Lung (tissue), 12 donors: ENCODE measurements around the gene TMEM51. TPM values are rescaled to one million over a fixed set of nuclear protein-coding genes. Genes with fewer than 3 reads are reported as not detected.

Source experiments
- ATAC-seq: fragments of 200-7000 bp; cut with Tn5 transposase; one replicate; pipeline ENCODE4 v1.9.1; 2020; ENCODE audit warnings: moderate number of reproducible peaks; ENCODE audit not compliant: insufficient read depth, low FRiP score
- DNase-seq, 3 donors: peaks; one replicate each; pipeline ENCODE4 v3.0.0-alpha.2; 2013 to 2017
- H3K27ac ChIP-seq, 2 donors: one replicate each; pipeline ENCODE4 v1.5.1; 2013; ENCODE audit warnings: mild to moderate bottlenecking in 2 of 2, moderate library complexity in 2 of 2, control low read depth in 1 of 2, inconsistent platforms in 1 of 2, low read depth in 1 of 2, low read length in 1 of 2
- H3K27me3 ChIP-seq, 3 donors: one replicate each; pipeline ENCODE4 v1.5.1; 2013; ENCODE audit warnings: low read length in 2 of 3; ENCODE audit not compliant: control insufficient read depth in 3 of 3, insufficient read depth in 3 of 3
- H3K36me3 ChIP-seq, 4 donors: one replicate each; pipeline ENCODE4 v1.5.1; 2013; ENCODE audit warnings: low read length in 4 of 4, mild to moderate bottlenecking in 1 of 4, moderate library complexity in 1 of 4; ENCODE audit not compliant: control insufficient read depth in 4 of 4, insufficient read depth in 4 of 4
- H3K4me1 ChIP-seq, 5 donors: one replicate each; pipeline ENCODE4 v1.5.1; 2013; ENCODE audit warnings: low read length in 5 of 5, mild to moderate bottlenecking in 2 of 5, moderate library complexity in 1 of 5; ENCODE audit not compliant: control insufficient read depth in 5 of 5, insufficient read depth in 5 of 5
- H3K4me3 ChIP-seq: one replicate; pipeline ENCODE4 v1.5.1; 2013; ENCODE audit warnings: mild to moderate bottlenecking, control low read depth, moderate library complexity
- H3K9ac ChIP-seq, 2 donors: one replicate each; pipeline ENCODE4 v1.5.1; 2013; ENCODE audit warnings: low read length in 2 of 2, control low read depth in 1 of 2; ENCODE audit not compliant: insufficient read depth in 1 of 2
- H3K9me3 ChIP-seq, 4 donors: one replicate each; pipeline ENCODE4 v1.5.1; 2013; ENCODE audit warnings: low read length in 3 of 4, mild to moderate bottlenecking in 1 of 4, moderate library complexity in 1 of 4; ENCODE audit not compliant: control insufficient read depth in 4 of 4, insufficient read depth in 3 of 4
- CTCF ChIP-seq: IDR thresholded peaks from 2 replicates; pipeline ENCODE4 v1.5.1; 2012; ENCODE audit warnings: mild to moderate bottlenecking; ENCODE audit errors: control extremely low read depth, extremely low read depth
- WGBS, 2 donors: extraction: QIAGEN DNeasy Blood & Tissue Kit; methylation state at CpG; one replicate each; pipeline ENCODE4 v1.1.7; 2013; 5-methylcytosine and 5-hydroxymethylcytosine counted together
- polyA plus RNA-seq, 2 donors: library from polyadenylated mRNA; stranded (reverse); fragments of 200-250 nt; gene quantifications; one replicate each; pipeline ENCODE4 v1.2.1, GENCODE V29; 2013
- total RNA-seq, 2 donors: library from RNA; depleted of rRNA in 1 of 2; stranded (reverse); fragments of >200 nt in 1 of 2; gene quantifications; one replicate each; pipeline ENCODE4 v1.2.1, GENCODE V29; 2014 to 2021
- donor health status: control.
- donor health status: control.
- donor health status: Bipolar disorder and iron deficiency.
- donor health status: healthy.
- donor health status: DM: yes; HTN: yes; CAD: no.

Gene TMEM51
- total and polyA plus RNA-seq, 4 donors: 7.7 to 17.8 (median 12.2) TPM

GRCh38 chr1:15186073-15186845 lies 32.7 kb downstream of the TMEM51 start:
- no peak for TF ChIP-seq CTCF
- Histone ChIP-seq H3K4me1 (peaks cover 0 to 16% (median 9%) of the 10 kb centered on the region in 5 donors), H3K27me3 (no peaks in the 10 kb centered on the region), H3K9ac (no peak overlapping the region), H3K4me3 (no peak overlapping the region), H3K9me3 (no peaks in the 10 kb centered on the region), H3K36me3 (no peaks in the 10 kb centered on the region), H3K27ac (no peak overlapping the region)
- DNase-seq: no peak
- ATAC-seq: no peak
- WGBS, 2 donors: 74 to 77% methylated on average over 6 of the region's 6 CpGs

GRCh38 chr1:15186846-15187151 lies 33.3 kb downstream of the TMEM51 start:
- ATAC-seq (no peak), DNase-seq (no peak)
- H3K27ac ChIP-seq: no peak overlapping the region
- peaks cover 0 to 16% (median 9%) of the 10 kb centered on the region in 5 donors for H3K4me1 ChIP-seq
- H3K27me3 ChIP-seq: no peaks in the 10 kb centered on the region
- H3K4me3 ChIP-seq: no peak overlapping the region
- 53 to 67% methylated on average over 5 to 6 of the region's 6 CpGs for WGBS, 2 donors
- no peaks in the 10 kb centered on the region for H3K36me3 ChIP-seq
- TF ChIP-seq CTCF: no peak
- no peaks in the 10 kb centered on the region for H3K9me3 ChIP-seq
- no peak overlapping the region for H3K9ac ChIP-seq

GRCh38 chr1:15187175-15188129 lies 33.9 kb downstream of the TMEM51 start:
- no peak for TF ChIP-seq CTCF
- ATAC-seq (no peak), DNase-seq (no peak)
- 66 to 70% methylated on average over 15 of the region's 15 CpGs for WGBS, 2 donors
- no peaks in the 10 kb centered on the region for H3K36me3 ChIP-seq
- H3K4me1 ChIP-seq: peaks cover 0 to 16% (median 9%) of the 10 kb centered on the region in 5 donors
- H3K4me3 ChIP-seq: no peak overlapping the region
- no peaks in the 10 kb centered on the region for H3K9me3 ChIP-seq
- no peaks in the 10 kb centered on the region for H3K27me3 ChIP-seq
- peak overlapping the region in 1 of 2 donors; percentile 79 for H3K27ac ChIP-seq
- no peak overlapping the region for H3K9ac ChIP-seq
